GM21526 (cell line): ENCODE measurements around the gene ACVR2B.

Source experiments
- ATAC-seq: cut with Tn5 transposase; IDR thresholded peaks from one replicate; pipeline ENCODE4 v1.9.1; 2021; ENCODE audit warnings: moderate library complexity; ENCODE audit not compliant: unreplicated experiment, low FRiP score

The ACVR2B gene

GRCh38 chr3:38524141-38524739 lies 70.5 kb downstream of the ACVR2B start:
- no peak for ATAC-seq

GRCh38 chr3:38526792-38527191 lies 73.1 kb downstream of the ACVR2B start:
- ATAC-seq: no peak

- no peak for ATAC-seq
Measured at GRCh38 chr3:38528457-38528856, 74.8 kb downstream of the ACVR2B start.

GRCh38 chr3:38532529-38532928 lies 78.8 kb downstream of the ACVR2B start:
- ATAC-seq: no peak

GRCh38 chr3:38533285-38533976 lies 79.7 kb downstream of the ACVR2B start:
- no peak for ATAC-seq

- no peak for ATAC-seq
Measured at GRCh38 chr3:38534180-38534579, 80.5 kb downstream of the ACVR2B start.

- no peak for ATAC-seq
Measured at GRCh38 chr3:38534604-38535003, 80.9 kb downstream of the ACVR2B start.

- ATAC-seq: no peak
Measured at GRCh38 chr3:38536671-38537070, 83.0 kb downstream of the ACVR2B start.

GRCh38 chr3:38538773-38539353 lies 85.2 kb downstream of the ACVR2B start:
- no peak for ATAC-seq

GRCh38 chr3:38541806-38542205 lies 88.1 kb downstream of the ACVR2B start:
- ATAC-seq: no peak
